Fibroblast of pulmonary artery (primary cell): Measurements from ENCODE around the gene NEUROD1.

ENCODE experiments used
- DNase-seq: peaks from one replicate; pipeline ENCODE4 v3.0.0-alpha.2; 2010; ENCODE audit warnings: low read depth
- H3K4me3 ChIP-seq: replicated peaks from 2 replicates; pipeline ENCODE4 v1.5.1; 2011; ENCODE audit warnings: low read depth, mild to moderate bottlenecking, control low read depth, low read length, moderate library complexity
- CTCF ChIP-seq: IDR thresholded peaks from 2 replicates; pipeline ENCODE4 v1.5.1; 2011; ENCODE audit warnings: mild to moderate bottlenecking, control low read depth, low read length, inconsistent platforms; ENCODE audit errors: missing control alignments

The NEUROD1 gene

DNA sequence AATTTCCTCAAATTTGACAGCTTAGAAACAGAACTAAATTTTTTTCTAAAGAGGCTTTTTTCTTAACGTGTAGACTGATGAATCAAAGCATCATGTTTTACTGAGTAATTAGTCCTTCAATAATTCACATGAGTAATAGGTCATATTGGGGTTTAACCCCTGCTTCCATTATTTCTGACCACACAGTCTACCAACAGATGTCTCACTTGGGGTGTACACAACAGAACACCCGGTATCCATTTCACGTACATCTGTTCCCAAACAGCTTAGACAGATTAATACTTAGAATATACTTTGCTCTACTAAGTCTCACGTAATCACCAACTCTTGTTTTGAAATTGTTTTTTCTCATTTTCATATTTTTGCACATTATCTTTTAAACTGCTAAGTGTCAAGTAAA is 38.2 kb downstream of the NEUROD1 start:
- H3K4me3 ChIP-seq = no peak overlapping the region
- DNase-seq = no peak
- TF ChIP-seq CTCF = no peak

DNA sequence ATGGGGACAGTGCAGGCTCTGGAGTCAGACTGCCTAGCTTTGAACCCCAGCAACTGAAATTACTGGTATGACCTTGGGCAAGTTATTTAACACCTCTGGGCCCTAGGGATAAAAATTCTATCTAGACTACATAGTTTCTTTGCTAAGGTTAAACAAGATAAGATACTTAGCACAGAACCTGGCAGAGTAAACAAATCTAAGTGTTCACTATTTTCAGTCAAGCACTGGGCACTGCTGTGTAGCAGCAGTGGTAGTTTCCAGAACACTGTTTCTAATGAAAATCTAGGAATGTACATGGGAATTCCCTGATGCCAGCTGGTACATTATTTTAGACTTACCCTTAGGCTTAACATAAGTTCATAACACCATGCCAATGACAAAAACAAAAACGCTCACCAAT is 40.6 kb downstream of the NEUROD1 start:
- H3K4me3 ChIP-seq = no peak overlapping the region
- DNase-seq = no peak
- TF ChIP-seq CTCF = no peak

- no peak overlapping the region for H3K4me3 ChIP-seq
- TF ChIP-seq CTCF = no peak
- DNase-seq = no peak
Observed at GRCh38 chr2:181632733-181633401, 47.5 kb downstream of the NEUROD1 start.

GRCh38 chr2:181628590-181629585 is 51.4 kb downstream of the NEUROD1 start:
- no peak overlapping the region for H3K4me3 ChIP-seq
- TF ChIP-seq CTCF = no peak
- no peak for DNase-seq

DNA sequence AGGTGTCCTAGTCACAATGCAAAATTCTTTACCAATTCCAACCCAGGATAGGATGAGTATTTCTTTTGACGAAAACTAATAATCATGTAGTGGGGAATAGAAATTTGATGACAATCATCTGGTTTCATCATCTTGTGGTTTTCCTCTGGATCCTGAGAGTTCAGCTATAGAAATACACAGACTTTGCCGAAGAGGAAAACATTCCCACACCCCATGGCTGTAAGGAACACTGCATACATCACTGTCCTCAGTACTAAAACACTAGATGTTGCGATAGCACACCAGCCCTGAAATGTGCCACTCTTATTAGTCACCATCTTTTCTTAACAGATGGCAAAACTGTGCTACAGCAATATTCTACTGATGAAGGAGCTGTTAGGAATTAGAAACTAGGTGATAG is 52.8 kb downstream of the NEUROD1 start:
- no peak for TF ChIP-seq CTCF
- peak; percentile 14 for DNase-seq
- no peak overlapping the region for H3K4me3 ChIP-seq

GRCh38 chr2:181626671-181627070 is 53.6 kb downstream of the NEUROD1 start:
- TF ChIP-seq CTCF = no peak
- no peak for DNase-seq

More at GRCh38 chr2:181626671-181627070, 53.6 kb downstream of the NEUROD1 start:
- no peak overlapping the region for H3K4me3 ChIP-seq
